ENCODE measurements around the gene MYLK.

Gene MYLK

DNA sequence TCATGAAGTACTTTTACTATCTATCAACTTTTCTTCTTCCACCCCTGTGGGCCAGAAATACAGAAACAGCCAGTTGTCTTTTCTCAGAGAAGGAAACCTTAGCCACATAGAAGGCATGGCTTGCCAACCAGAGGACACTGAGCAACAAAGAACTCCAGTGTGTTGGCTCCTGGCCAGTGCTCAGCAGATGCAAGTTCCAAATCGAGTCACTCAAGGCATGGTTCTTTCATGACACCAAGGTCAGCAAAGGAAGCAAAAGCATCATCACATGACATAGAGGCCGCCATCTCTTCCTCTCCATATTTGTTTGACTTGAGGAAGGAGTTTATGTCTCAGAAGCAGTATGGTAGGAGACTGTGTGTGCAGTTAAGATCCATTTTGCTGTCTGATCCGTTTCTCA is 92.2 kb downstream of the MYLK start:
- peak; percentile 37 for DNase-seq

DNA sequence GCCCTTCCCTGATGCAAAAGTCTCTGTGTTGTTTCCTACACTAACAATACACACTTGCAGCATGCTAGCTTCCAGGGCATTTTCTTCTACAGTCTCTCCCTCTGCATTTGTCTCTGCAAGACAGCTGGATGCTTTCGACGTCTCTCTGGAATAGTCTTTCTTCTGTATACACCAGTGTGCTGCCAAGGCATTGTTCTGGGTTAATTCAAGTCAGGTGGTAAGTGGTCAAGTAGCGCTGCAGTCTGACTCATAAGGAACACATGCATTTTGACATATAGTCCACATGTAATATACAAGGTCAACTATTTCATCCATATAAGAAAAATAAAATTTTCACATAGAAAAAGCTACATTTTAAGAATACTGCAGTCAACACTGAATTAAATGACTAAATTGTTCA is 92.7 kb downstream of the MYLK start:
- DNase-seq: peak; percentile 78

DNA sequence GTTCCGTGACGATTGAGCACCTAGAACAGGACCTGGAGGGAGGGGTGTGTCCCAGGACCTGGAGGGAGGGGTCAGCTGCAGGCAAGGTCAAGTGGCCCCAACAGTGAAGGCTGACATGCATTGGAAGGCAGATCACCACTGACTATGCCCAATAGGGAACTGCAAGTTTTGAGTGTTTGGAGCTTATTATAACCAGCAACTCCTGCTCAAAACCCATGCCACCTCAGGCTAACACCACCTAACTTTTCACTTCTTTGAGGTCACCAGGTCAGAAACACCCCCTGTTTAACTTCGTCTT is 93.1 kb downstream of the MYLK start:
- no peak for DNase-seq

DNA sequence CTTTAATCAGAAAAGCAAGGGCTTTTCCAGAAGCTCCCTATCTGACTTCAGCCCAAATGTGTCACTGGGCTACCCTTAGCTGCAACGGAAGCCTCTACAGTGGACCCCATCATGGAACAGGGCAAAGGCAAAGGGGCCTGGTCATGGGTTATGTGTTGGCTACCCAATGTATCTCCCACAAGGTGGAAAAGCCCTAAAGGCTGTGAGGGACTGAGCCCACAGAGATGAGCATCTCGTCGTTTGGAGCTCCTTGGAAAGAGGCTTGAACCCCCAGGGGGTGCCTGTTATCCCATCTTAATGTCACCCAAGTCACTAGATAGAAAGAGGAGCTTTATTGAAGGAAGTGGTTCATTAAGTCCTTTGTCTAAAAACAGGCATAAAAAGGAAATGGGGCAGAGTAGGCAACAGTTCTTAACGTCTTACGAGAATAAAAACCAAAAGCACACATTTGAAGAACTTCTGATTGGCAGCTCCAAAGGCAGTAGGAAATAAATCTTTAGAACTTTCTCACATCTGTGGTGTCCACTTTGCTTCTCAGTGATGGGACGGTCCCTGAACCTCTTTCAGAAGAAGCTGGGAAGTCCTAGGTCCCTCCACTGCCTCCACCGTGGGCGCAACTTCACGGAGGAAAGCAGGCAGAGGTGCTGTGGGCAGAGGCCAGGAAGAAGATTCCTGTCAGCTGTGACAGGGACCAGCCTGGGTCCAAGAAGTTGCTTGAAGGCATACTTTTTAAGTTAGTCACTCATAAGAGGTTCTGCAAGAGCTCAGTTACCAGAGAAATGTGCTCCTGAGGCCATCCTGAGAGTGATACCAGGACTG is 93.7 kb downstream of the MYLK start:
- no peak for DNase-seq

DNA sequence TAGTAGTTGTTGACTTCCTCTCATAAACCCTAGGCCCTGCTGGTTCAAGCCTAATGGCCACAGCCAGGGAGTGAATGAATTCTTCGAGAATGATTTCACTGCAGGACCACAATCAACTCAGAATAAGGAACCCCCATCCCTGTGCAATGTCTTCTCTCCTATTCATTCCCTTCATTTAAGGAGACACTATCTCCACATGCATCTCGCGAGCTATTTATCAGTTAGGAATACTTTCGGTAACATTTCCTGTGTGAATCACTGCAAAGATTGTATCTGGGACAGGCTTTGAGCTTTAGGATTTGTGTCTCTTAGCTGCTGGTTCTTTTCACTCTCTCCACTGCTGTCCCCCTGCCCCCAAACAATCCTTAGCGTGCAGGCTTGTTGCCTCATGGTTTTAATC is 94.4 kb downstream of the MYLK start:
- peak; percentile 98 for DNase-seq

DNA sequence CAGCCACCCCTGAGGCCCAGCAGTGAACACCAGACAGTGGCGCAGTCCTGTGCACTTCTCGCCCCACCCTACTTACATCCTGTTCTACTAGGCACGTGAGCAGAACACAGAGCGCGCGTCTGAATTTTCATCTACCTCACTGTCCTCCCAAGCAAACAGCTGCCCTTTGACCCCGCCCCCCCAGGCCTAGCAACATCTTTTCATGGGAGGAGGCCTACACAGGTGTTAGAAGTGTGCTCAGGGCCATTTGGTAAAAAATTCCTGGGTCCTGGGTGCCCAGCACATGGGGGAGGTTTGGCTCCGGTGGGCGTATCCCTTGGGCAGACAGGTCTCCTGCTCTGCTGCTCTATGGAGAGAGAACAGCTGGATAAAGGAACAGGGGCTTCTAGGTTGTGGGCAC is 95.0 kb downstream of the MYLK start:
- no peak for DNase-seq

DNA sequence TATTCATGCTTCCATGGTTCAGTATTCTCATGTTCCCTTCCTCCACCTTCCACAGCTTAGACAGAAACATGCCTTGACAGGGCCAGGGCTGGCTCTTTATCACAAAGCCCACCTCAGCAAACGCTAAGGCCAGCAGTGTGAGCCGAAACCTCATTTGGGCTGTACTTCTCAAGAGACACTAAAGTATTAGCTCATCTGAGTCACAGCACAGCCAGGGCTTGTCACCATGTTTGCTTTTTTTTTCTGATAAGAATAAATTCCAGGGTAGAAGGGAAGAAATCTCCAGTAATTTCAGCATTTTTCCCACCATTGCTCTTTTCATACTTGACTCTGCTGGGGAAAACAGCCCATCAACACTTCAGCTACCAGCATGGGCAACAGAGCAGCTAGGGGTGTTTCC is 95.4 kb downstream of the MYLK start:
- peak; percentile 50 for DNase-seq

DNA sequence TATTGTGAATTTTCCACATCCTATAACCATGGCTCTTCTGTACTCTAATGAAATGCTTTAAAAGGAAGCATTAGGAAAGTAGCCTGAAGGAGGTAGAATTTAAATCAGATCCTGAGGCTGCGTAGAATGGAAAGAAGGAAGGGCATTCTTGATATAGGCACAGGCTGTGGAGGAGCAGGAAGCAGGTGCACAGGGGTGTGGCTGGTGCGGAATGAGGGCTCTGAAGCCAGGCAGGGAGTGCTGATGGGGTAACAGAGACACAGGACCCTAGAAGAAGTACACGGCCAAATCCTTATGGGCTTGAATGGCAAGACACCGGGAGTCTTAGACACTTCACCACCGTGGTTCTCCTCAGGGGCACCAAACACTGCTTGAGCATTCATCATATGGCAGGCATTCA is 97.0 kb downstream of the MYLK start:
- no peak for DNase-seq

DNA sequence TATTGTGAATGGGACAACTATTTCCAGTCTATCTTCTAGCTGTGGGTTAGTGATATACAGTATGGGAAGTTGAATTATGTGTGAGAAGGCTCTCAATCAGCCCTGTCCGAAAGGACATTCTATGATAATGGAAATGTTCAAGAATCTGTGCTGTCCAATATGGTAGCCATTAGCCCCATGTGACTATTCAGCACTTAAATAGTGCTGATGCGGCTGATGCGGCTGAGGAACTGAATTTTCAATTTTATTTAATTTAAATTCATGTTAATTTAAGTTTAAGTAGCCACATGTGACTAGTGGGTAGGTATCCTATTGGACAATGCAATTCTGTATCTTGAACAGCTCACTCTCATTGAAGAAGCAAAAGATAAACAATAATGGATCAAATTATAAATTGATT is 98.5 kb downstream of the MYLK start:
- no peak for DNase-seq

DNA sequence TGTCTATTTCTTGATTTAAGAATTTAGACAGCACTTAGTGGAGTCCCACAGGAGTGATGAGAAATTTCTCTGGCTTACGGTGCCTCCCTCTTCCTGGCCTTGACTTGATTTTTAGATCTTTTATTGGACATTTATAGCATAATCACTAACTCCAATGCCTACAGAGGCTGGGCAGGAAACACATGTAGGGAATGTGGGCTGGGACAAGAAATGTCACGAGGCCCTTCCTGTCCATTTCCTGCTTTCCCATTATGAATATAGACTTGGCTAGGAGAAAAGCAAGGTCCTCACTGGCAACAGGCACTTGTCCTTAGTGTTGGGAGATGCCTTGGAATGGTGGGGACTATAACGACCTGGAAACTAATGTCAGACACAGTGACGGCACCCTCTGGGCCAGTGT is 100.3 kb downstream of the MYLK start:
- DNase-seq: no peak

DNA sequence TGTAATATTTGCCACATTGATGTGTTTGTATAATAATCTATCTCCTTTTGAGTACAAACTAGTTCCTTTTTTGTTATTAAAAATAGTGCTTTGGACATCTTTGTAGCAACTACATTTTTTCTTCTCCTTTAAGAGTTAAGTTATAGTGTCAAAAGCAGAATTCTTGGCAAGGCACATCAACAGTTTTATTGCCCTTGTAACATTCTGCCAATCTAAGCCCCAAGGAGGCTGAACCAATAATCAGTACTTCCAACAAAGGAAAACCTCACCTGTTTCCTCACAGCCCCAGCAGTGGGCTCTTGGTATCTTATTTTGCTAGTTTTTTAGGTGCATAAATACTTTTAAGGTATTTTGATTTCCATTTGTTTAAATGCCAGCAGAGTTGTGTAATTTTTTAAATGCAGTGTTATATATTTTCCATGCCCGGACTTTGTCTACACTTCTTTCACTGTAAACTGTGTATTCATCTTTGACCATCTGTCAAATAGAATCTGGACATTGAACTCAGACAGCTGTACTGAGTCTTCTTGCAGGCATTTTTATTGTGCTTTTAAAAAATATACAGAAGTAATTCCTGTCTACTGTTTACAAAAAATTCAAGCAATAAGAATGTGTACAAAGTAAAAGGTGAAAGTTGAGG is 101.0 kb downstream of the MYLK start:
- DNase-seq: no peak

DNA sequence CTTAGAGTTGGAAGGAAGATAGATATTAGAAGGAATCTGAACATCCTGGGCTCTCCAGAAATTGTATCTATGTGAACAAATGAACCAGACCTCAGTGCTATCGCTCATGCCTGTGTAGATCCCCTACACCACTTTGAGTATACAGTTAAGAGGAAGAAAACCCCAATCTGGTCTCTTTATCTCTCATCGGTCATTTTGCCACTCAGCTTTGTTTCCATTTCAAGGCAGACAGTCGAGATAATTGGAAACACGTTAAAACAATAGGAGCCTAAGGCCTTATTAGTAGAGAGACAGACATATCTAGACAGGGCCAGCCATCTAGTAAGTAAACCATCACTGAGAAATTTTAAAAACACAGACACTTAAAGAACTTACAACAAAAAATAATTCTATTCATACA is 101.6 kb downstream of the MYLK start:
- DNase-seq: no peak

DNA sequence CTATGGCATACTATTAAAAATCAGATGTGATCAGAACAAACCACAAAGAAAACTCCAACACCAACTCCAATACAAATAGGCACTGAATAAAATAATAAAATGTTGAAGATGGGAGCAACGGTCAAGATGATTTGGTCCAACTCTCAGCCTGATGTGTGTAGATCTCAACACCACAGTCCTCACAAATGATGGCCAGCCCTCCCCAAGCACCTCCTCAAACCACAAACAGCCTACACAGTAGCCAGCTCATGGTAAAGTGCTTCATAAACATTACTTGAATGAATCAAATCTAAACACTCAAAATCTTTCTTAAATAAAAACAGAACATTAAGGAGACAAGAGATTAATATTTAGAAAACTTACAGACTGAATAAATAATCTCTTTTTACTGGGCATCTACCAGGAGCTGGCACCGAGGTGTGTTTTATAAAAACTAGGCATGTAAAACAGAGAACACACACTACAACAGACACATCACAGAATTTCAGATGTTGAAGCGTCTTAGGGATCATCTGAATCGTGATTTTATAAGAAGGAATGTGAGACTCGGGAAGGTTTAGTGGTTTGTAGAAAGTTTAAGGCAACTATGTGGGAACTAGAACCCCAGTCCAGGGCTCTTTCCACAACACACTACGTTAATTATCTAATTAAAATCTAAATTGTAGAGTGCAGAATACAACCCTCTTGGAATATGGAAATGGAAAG is 102.4 kb downstream of the MYLK start:
- DNase-seq: peak; percentile 69

DNA sequence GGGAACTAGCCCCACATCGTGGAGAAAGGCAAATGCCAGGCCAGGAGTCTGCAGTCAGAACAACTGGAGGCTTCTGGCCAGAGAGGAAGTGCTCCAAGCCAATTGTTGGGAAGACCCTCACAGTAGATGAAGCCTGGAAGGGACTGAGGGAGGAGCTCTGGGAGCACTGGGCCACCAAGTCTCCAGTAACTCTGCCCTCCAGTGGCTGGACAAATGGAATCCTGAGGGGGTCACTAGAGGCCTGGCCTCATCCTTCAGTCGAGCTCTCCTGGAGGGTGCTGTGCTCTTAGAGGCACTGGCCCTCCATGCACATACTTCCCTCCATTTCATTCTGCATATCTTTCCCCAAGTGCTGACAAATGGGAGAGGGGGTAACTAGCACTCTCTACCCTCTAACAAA is 103.0 kb downstream of the MYLK start:
- no peak for DNase-seq

DNA sequence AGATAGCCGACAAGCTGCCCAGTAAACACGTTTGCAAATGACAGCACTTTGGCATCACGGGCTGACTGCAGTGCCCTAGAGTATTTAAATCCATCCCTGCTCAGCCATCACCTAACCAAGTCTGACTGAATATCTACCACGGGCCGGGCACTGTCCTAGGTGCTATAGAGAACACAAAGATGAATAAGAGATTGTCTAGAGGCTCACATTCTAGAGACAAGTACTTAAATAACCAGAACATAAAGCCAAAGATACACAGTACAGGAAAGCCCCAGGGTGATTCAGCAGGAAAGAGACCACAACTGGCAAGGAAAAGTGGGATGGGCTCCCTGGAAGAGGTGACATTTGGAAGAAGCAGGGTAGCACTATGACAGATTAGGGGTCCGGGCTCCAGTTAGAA is 103.5 kb downstream of the MYLK start:
- DNase-seq: peak; percentile 38

DNA sequence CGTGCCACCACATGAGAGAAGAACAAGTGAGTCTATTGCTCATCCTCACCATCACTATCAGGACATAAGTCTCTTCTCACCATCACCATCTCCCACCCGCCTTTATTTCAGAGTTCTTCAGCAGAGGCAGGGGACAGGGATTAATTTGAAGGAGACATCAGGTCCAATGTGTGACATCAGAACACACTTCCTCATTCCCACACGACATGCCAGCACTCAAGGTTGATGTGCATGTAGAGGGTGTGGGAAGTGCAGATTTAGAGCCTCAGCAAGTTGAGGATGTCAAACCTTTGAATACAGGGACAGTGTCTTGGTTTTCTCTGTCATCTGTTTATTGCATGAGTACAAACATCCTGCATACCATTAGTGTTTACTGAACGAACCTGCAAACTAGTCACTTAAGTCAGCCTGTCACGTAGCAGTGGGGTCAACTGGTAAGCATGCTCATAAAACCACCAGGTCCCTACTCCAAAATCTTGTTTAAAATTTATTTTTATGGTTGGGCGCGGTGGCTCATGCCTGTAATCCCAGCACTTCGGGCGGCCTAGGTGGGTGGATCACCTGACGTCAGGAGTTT is 104.4 kb downstream of the MYLK start:
- no peak for DNase-seq

DNA sequence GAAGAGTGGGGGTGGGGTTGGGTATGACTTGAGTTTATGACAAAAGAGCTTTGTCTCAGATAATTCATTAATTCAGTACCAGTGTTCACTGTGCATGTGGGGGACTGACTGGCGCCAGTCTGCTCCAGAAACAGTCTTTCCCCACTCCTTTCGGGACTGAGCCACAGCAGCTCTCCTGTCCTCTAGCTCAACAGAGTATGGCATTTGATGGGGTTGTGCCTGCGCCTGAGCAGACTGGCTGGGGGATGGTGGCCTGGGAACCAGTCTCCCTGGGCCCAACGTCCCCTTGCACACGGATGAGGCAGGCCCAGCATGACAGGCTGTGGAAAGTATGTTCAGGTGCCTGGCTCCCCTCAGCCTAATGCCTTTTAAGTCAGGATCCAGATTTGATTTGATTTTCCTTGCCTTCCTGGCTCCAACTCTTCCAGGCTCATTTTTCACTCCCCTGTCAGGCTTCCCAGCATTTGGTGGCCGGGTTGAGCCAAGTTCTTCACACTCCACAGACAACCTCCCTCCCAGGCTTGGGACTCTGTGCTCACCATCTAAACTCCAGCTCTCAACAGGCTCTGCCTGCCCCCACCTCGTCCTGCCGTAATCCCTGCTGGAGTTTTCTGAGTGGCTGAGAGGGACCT is 105.0 kb downstream of the MYLK start:
- no peak for DNase-seq

DNA sequence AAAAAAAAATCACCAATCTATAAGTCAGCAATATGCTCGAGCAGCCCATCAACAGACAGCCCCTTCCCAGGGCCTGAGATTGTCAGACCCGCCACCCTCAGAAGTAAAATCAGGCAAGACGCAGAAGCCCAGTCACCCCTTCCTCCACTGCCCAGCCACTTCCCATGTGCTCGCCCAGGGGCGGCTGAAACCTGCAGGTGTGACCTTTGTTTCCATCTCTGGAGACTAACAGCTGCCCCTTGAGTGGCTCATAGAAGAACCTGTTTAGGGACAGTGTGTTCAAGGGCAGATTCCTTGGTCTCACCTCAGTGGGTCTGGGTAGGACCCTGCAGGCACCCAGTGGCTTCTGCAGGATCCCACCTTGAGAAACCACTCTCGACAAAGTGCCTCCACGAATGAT is 105.6 kb downstream of the MYLK start:
- DNase-seq: no peak

DNA sequence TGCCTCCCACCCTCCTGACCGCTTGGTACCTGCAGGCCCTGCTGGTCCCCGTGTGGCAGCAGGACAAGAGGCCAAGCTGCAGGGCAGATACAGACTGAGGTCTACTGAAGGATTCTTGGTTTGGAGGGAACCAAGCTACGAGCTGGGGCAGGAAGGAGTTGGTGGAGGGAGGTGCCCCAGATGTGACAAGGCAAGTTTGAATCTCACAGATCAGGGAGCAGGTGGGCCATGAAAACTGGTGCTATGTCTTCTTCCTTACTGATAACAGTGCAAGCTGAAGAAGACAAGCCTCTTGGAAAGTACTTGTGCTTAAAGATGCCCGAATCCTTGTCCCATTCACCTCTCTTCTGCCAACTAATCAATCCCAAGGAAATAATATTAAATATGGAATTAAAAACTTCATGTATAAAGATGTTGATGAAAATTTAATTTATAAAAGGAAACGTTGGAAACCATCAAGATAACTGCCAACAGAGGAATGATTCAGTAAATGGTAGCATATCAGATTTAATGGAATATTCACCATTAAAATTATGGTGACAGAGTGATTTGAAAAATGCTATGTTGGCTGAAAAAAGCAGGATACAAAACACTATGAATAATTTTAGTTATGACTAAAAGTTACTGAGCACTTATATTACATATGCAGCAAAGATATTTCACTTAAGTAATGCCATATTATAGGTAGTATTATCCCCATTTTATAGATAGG is 107.9 kb downstream of the MYLK start:
- DNase-seq: no peak

DNA sequence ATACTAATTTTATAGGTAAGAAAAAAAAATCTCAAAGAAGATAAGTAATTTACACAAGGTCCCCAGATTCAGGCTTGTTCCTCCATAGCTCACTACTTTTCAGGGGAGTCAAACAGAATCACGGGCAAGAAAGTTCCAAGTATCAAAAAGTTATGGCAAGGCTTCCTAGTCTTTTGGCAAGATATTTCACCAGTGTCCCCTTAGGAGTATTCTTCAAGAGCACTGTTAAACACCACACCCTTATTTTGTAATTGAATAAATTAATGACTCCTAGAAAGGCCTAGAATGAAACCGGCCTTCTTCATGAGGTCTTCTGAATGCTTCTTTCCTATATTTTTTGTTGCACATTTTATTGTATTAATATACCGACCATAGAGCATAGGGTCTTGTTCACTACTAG is 109.7 kb downstream of the MYLK start:
- DNase-seq: no peak

DNA sequence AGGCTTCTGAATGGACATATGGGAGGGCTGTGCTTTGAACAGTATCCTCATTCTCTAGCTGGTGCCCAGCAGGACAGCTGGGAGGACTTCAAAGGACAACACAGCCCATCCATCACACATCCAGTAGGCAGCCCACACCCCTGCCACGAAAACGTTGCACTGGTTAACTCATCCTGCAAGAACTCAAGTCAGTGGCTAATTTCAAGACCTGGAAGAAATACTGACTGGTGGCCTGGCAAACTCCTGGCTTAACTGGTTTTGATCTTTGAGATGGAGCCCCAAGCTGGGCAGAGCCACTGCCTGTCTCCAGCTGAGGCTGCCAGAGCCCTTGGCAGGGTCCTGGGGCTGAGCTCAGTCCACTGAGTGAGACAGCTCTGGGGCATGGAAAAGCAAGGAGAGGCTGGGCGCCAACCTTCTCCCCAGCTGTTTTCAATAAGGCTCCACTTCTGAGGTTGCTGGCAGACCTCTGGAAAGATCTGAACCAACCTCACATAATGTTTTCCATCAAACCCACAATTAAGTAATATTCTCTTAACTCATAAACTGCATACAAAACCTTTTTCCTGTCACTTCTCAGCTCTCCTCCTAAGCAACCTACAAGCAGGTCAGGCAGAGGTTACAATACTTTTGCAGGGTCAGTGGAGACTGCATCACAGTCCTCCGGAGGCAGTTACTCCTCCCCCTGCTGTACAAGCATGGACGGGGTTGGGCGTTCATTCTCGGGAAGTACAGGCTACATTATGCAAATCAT is 110.3 kb downstream of the MYLK start:
- DNase-seq: peak; percentile 80

DNA sequence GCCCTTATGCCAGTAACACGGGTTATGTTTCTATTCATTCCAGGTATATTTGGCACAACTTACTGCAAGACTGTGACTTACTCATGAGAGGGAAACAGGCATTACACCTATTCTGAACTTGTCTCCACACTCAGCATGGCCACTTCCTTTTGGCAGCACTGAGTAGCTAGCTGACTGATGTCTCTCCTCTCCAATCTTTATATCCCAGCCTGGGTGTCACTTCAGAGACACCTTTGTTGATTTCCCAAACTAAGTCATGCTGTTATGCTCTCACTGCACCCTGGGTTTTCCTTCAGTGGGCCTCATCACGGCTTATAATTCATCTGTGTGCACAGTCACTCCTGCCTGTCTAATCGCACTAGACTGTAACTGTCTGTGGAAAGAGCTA is 114.8 kb downstream of the MYLK start:
- DNase-seq: no peak

Measured in fibroblast of skin of right quadriceps (primary cell).